ENCODE measurements around the gene FNBP1. TPM values are rescaled to one million over a fixed set of nuclear protein-coding genes. Genes with fewer than 3 reads are reported as not detected.

Gene FNBP1
- total and polyA plus RNA-seq, 9 donors: 15.0 to 28.4 (median 18.2) TPM

DNA sequence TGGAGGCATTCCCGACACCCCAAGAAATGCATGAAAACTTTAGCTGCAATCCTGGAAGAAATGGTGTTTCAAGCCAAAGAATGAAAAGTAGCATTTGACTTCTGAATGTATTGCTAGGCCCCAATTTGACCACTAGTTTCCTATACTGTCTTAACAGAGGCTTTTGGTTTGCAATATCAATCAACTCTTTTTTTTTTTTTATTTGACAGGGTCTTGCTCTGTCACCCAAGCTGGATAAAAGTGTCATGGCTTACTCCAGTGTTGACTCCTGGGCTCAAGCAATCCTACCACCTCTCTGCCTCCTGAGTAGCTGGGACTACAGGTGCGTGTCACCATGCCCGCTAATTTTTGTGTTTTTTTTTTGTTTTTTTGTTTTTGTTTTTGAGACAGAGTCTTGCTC lies 7.5 kb upstream of the FNBP1 start:
- Histone ChIP-seq H3K27me3 (ENCODE audit: control insufficient read depth, insufficient read depth, low read length) (no peaks in the 10 kb centered on the region), H3K27ac (ENCODE audit: low read length) (no peak overlapping the region), H3K9me3 (replicated peaks; ENCODE audit: control insufficient read depth, low read depth, low read length) (no peaks in the 10 kb centered on the region), H3K4me1 (ENCODE audit: control insufficient read depth, insufficient read depth, low read length) (peaks cover 15% of the 10 kb centered on the region), H3K36me3 (ENCODE audit: control insufficient read depth, insufficient read depth, low read length) (peaks cover 2% of the 10 kb centered on the region), H3K4me3 (ENCODE audit: low read length) (no peak overlapping the region)
- no peak for DNase-seq
- WGBS (ENCODE audit: insufficient coverage): 80% methylated on average over 1 of the region's 3 CpGs

DNA sequence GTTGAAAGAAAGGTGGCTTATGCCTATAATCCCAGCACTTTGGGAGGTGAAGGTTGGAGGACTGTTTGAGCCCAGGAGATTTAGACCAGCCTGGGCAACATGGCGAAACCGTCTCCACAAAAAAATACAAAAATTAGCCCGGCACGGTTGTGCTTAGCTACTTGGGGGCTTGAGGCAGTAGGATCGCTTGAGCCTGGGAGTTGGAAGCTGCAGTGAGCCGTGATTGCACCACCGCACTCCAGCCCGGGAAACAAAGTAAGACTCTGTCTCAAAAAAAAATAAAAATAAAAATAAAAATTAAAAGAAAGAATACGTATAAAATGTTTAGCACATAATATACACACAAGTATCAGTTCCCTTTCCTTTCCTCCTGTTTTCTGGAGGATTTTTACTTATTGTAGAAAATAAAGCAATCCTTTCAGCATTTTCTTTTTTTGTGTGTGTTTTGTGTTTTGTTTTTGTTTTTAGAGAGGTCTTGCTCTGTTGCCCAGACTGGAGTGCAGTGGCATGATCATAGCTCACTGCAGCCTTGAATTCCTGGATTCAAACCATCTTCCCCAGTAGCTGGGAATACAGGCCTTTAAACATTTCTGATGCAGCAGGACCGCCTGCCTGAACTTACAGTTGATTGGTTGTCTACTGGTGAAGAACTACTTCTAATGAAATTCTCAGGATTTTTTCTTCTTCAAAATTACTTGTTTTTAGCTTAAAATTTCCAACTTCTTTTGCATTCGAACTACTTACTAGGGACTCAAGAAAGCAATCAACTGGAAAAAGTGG lies 6.6 kb upstream of the FNBP1 start:
- H3K4me1 ChIP-seq (ENCODE audit: control insufficient read depth, insufficient read depth, low read length): peaks cover 10% of the 10 kb centered on the region
- no CpG with 5 or more reads among the region's 11 CpGs for WGBS (ENCODE audit: insufficient coverage)

DNA sequence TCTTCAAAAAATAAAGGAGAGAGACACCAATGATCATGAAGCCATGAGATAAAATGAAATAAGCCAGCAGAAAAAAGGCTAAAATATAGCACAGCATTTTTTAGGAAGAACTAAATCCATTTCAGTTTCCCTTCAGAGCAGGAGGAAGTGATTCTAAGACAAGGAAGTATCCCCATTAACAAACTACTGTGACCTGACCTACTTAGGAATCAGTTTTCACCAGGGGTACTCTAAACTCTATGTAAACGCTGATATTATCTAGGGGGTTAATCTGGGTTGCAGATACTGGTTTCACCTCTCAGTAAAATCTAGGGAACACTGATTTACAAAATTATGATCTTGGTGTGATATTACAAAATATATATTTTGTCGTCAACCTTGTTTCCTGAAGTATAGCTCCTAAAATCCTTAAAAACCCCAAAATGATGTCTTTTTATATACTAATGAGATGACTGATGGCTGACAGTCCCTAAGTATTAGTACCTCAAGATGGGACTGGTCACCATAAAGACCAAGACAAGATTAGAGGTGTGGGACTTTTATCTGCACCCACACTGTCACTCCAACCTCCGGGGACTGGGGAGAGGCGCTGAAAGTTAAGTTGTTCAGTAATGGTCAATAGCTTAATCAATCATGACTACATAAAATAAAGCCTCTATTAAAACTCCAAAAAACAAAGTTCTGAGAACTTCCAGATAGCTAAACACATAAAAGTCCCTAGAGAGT lies 2.9 kb upstream of the FNBP1 start:
- Histone ChIP-seq H3K36me3 (ENCODE audit: control insufficient read depth, insufficient read depth, low read length) (no peaks in the 10 kb centered on the region), H3K27ac (ENCODE audit: low read length) (peak overlapping the region; percentile 42), H3K4me1 (ENCODE audit: control insufficient read depth, insufficient read depth, low read length) (peaks cover 18% of the 10 kb centered on the region), H3K27me3 (ENCODE audit: control insufficient read depth, insufficient read depth, low read length) (peaks cover 5% of the 10 kb centered on the region), H3K4me3 (ENCODE audit: low read length) (no peak overlapping the region), H3K9me3 (replicated peaks; ENCODE audit: control insufficient read depth, low read depth, low read length) (no peaks in the 10 kb centered on the region)
- WGBS (ENCODE audit: insufficient coverage): no CpG with 5 or more reads among the region's 4 CpGs
- DNase-seq: peak; percentile 31

More for the DNA sequence above, 6.6 kb upstream of the FNBP1 start:
- no peak overlapping the region for H3K27ac ChIP-seq (ENCODE audit: low read length)
- H3K36me3 ChIP-seq (ENCODE audit: control insufficient read depth, insufficient read depth, low read length): peaks cover 2% of the 10 kb centered on the region
- H3K9me3 ChIP-seq (replicated peaks; ENCODE audit: control insufficient read depth, low read depth, low read length): no peaks in the 10 kb centered on the region
- H3K27me3 ChIP-seq (ENCODE audit: control insufficient read depth, insufficient read depth, low read length): no peaks in the 10 kb centered on the region
- no peak overlapping the region for H3K4me3 ChIP-seq (ENCODE audit: low read length)
- no peak for DNase-seq

GRCh38 chr9:130043654-130044623 lies 950 bp upstream of the FNBP1 start:
- Histone ChIP-seq H3K27ac (ENCODE audit: low read length) (peak overlapping the region; percentile 79), H3K9me3 (replicated peaks; ENCODE audit: control insufficient read depth, low read depth, low read length) (no peaks in the 10 kb centered on the region), H3K4me1 (ENCODE audit: control insufficient read depth, insufficient read depth, low read length) (peaks cover 19% of the 10 kb centered on the region), H3K4me3 (ENCODE audit: low read length) (peak overlapping the region; percentile 70), H3K36me3 (ENCODE audit: control insufficient read depth, insufficient read depth, low read length) (no peaks in the 10 kb centered on the region), H3K27me3 (ENCODE audit: control insufficient read depth, insufficient read depth, low read length) (peaks cover 5% of the 10 kb centered on the region)
- 23% methylated on average over 35 of the region's 37 CpGs for WGBS (ENCODE audit: insufficient coverage)
- peak; percentile 80 for DNase-seq

DNA sequence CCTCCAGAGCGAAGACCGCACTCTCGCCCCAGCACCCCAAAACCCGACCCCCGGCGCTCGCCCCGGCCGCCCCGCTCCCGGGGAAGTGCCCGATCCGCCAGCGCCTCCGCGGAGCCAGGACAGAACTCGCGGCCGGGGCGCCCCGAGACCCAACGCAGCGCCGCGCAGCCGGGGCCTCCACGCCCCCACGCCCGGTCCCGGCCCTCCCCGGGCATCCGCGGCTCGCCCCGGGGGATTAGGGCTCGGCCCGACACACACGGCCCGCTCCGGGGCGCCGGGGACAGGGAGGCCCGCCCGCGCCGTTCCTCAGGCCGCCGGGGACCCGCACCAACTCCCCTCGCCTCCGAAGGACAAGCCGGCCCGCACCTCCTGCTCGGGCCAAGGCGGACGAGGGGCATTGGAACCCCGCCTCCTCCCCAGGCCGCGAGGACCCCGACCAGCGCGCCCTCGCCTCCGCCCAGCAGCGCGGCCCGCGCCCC lies 544 bp downstream of the FNBP1 start:
- no peak for DNase-seq
- peak overlapping the region; percentile 84 for H3K27ac ChIP-seq (ENCODE audit: low read length)
- peak overlapping the region; percentile 70 for H3K4me3 ChIP-seq (ENCODE audit: low read length)
- peaks cover 5% of the 10 kb centered on the region for H3K27me3 ChIP-seq (ENCODE audit: control insufficient read depth, insufficient read depth, low read length)
- H3K9me3 ChIP-seq (replicated peaks; ENCODE audit: control insufficient read depth, low read depth, low read length): no peaks in the 10 kb centered on the region
- no peaks in the 10 kb centered on the region for H3K36me3 ChIP-seq (ENCODE audit: control insufficient read depth, insufficient read depth, low read length)
- peaks cover 19% of the 10 kb centered on the region for H3K4me1 ChIP-seq (ENCODE audit: control insufficient read depth, insufficient read depth, low read length)
- WGBS (ENCODE audit: insufficient coverage): under 1% methylated on average over 68 of the region's 68 CpGs

DNA sequence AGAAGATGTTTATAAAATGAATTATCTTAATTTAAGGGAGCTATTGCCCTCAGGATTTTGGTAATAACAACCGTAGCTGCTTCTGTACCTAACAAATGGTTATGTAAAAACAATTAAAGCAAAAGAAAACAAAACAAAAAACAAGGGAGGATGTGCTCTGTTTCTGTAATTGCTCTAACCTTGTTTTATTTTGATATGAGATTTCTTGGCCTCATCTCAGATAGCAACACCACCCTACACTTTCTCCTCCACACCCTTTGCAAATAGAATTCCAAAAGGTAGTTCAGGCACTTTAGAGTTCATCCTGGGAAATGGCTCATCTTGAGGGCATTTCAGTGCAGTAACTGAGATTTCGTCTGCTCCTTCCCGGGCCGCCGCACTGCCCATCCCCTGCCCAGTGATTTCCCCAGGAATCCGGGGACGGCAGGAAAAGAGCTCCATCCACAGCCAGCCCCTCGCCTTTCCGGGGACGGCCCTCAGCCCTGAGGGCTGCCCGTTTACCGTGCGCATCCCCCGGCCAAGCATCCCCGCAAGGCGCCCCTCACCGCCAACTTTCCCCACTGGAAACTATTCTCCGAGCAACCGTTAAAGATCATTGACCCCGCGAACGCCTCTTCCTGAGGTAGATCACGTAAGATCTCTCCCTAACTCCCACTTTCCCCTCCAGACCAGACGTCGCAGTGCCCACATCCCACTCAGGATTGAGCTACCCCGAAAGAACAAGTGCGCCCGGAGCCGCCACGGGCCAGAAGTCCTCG lies 1.2 kb downstream of the FNBP1 start:
- DNase-seq: peak; percentile 33
- Histone ChIP-seq H3K4me3 (ENCODE audit: low read length) (peak overlapping the region; percentile 70), H3K4me1 (ENCODE audit: control insufficient read depth, insufficient read depth, low read length) (peaks cover 19% of the 10 kb centered on the region), H3K9me3 (replicated peaks; ENCODE audit: control insufficient read depth, low read depth, low read length) (no peaks in the 10 kb centered on the region), H3K27ac (ENCODE audit: low read length) (peak overlapping the region; percentile 84), H3K27me3 (ENCODE audit: control insufficient read depth, insufficient read depth, low read length) (peaks cover 5% of the 10 kb centered on the region), H3K36me3 (ENCODE audit: control insufficient read depth, insufficient read depth, low read length) (no peaks in the 10 kb centered on the region)
- WGBS (ENCODE audit: insufficient coverage): 0% methylated on average over 30 of the region's 31 CpGs

GRCh38 chr9:130040984-130041647 lies 1.9 kb downstream of the FNBP1 start:
- WGBS (ENCODE audit: insufficient coverage): 67% methylated on average over 3 of the region's 7 CpGs

GRCh38 chr9:130039528-130040147 lies 3.4 kb downstream of the FNBP1 start:
- Histone ChIP-seq H3K4me3 (ENCODE audit: low read length) (no peak overlapping the region), H3K27ac (ENCODE audit: low read length) (no peak overlapping the region), H3K4me1 (ENCODE audit: control insufficient read depth, insufficient read depth, low read length) (peaks cover 19% of the 10 kb centered on the region), H3K36me3 (ENCODE audit: control insufficient read depth, insufficient read depth, low read length) (no peaks in the 10 kb centered on the region), H3K27me3 (ENCODE audit: control insufficient read depth, insufficient read depth, low read length) (peaks cover 5% of the 10 kb centered on the region), H3K9me3 (replicated peaks; ENCODE audit: control insufficient read depth, low read depth, low read length) (no peaks in the 10 kb centered on the region)
- WGBS (ENCODE audit: insufficient coverage): 83% methylated on average over 5 of the region's 6 CpGs
- DNase-seq: no peak

More at GRCh38 chr9:130040984-130041647, 1.9 kb downstream of the FNBP1 start:
- no peaks in the 10 kb centered on the region for H3K36me3 ChIP-seq (ENCODE audit: control insufficient read depth, insufficient read depth, low read length)
- H3K4me3 ChIP-seq (ENCODE audit: low read length): peak overlapping the region; percentile 70
- no peak for DNase-seq
- H3K4me1 ChIP-seq (ENCODE audit: control insufficient read depth, insufficient read depth, low read length): peaks cover 19% of the 10 kb centered on the region
- H3K9me3 ChIP-seq (replicated peaks; ENCODE audit: control insufficient read depth, low read depth, low read length): no peaks in the 10 kb centered on the region
- H3K27me3 ChIP-seq (ENCODE audit: control insufficient read depth, insufficient read depth, low read length): peaks cover 5% of the 10 kb centered on the region
- H3K27ac ChIP-seq (ENCODE audit: low read length): no peak overlapping the region
